ENCODE measurements around the gene TMPRSS3.
"Not testable (repeated sequence)": the region's sequence is repeated elsewhere in the genome, so short reads cannot be mapped to it uniquely, and the experiment has no call there.

TMPRSS3 gene

GRCh38 chr21:42427809-42428419 is 32.1 kb upstream of the TMPRSS3 start:
- DNase-seq: no peak

- no peak for DNase-seq
Observed at GRCh38 chr21:42426876-42427480, 31.1 kb upstream of the TMPRSS3 start.

- DNase-seq: no peak
Observed at GRCh38 chr21:42426424-42426823, 30.6 kb upstream of the TMPRSS3 start.

GRCh38 chr21:42425591-42425990 is 29.7 kb upstream of the TMPRSS3 start:
- DNase-seq: no peak

- DNase-seq: peak; percentile 68
Observed at GRCh38 chr21:42424914-42425541, 29.2 kb upstream of the TMPRSS3 start.

- no peak for DNase-seq
Observed at GRCh38 chr21:42423685-42424084, 27.8 kb upstream of the TMPRSS3 start.

GRCh38 chr21:42423197-42423675 is 27.4 kb upstream of the TMPRSS3 start:
- DNase-seq: peak; percentile 30

GRCh38 chr21:42421018-42421793 is 25.4 kb upstream of the TMPRSS3 start:
- no peak for DNase-seq

- no peak for DNase-seq
Observed at GRCh38 chr21:42419845-42420244, 24.0 kb upstream of the TMPRSS3 start.

GRCh38 chr21:42418886-42419285 is 23.0 kb upstream of the TMPRSS3 start:
- no peak for DNase-seq

- DNase-seq: no peak
Observed at GRCh38 chr21:42417533-42417932, 21.7 kb upstream of the TMPRSS3 start.

GRCh38 chr21:42414928-42415769 is 19.3 kb upstream of the TMPRSS3 start:
- peak; percentile 84 for DNase-seq

- DNase-seq: no peak
Observed at GRCh38 chr21:42414553-42414927, 18.7 kb upstream of the TMPRSS3 start.

- DNase-seq: no peak
Observed at GRCh38 chr21:42414066-42414465, 18.2 kb upstream of the TMPRSS3 start.

GRCh38 chr21:42413500-42413899 is 17.6 kb upstream of the TMPRSS3 start:
- no peak for DNase-seq

- DNase-seq: no peak
Observed at GRCh38 chr21:42413093-42413492, 17.2 kb upstream of the TMPRSS3 start.

GRCh38 chr21:42412636-42412933 is 16.7 kb upstream of the TMPRSS3 start:
- no peak for DNase-seq

- DNase-seq: no peak
Observed at GRCh38 chr21:42411891-42412635, 16.2 kb upstream of the TMPRSS3 start.

- no peak for DNase-seq
Observed at GRCh38 chr21:42411197-42411869, 15.5 kb upstream of the TMPRSS3 start.

GRCh38 chr21:42409366-42409765 is 13.5 kb upstream of the TMPRSS3 start:
- no peak for DNase-seq

- not testable (repeated sequence) for DNase-seq
Observed at GRCh38 chr21:42408718-42409117, 12.9 kb upstream of the TMPRSS3 start.

Data from T-helper 9 cell (primary cell).